HepG2 (cell line): ENCODE data around the gene GZMA.

Experiments used
- CEBPB ChIP-seq: IDR thresholded peaks from 2 replicates; pipeline ENCODE4 v1.6.1; 2011; ENCODE audit warnings: low read depth, low read length, improper control_type of control experiment, borderline replicate concordance
- CREB3 ChIP-seq: sonication (generic); formaldehyde crosslinking; IDR thresholded peaks from 2 replicates; pipeline ENCODE4 v1.5.0; 2020; ENCODE audit warnings: missing genetic modification reagents
- CTCF ChIP-seq: sonication (generic); formaldehyde crosslinking; IDR thresholded peaks from 2 replicates; pipeline ENCODE4 v1.5.0; 2020; ENCODE audit warnings: mild to moderate bottlenecking, missing genetic modification reagents, moderate library complexity
- TOE1 ChIP-seq: sonication (generic); formaldehyde crosslinking; IDR thresholded peaks from 2 replicates; pipeline ENCODE4 v1.4.0; 2020; ENCODE audit warnings: mild to moderate bottlenecking, missing genetic modification reagents
- ZBTB37 ChIP-seq: sonication (generic); formaldehyde crosslinking; IDR thresholded peaks from 2 replicates; pipeline ENCODE4 v1.4.0; 2020; ENCODE audit warnings: mild to moderate bottlenecking, missing genetic modification reagents

GRCh38 chr5:55141945-55142690, 39.7 kb downstream of the GZMA start:
- no peak for TF ChIP-seq TOE1 (CRISPR knock-in tag)
- TF ChIP-seq ZBTB37 (CRISPR knock-in tag), result no peak
- no peak for TF ChIP-seq CTCF (CRISPR knock-in tag)
- no peak for TF ChIP-seq CREB3 (CRISPR knock-in tag)
- TF ChIP-seq CEBPB, result no peak
